Neural cell (in vitro differentiated cells): ENCODE results near the gene ANGPT4.

Experiments
- EP300 ChIP-seq: fragments of 450-650 bp; conservative IDR thresholded peaks from 2 replicates; pipeline ENCODE4 v1.6.1; 2014; ENCODE audit warnings: antibody characterized with exemption, mild to moderate bottlenecking, moderate library complexity; ENCODE audit not compliant: poor library complexity, severe bottlenecking
- EZH2 ChIP-seq: fragments of 200-600, 300-800 bp; shearing (Covaris generic), sonication (generic); IDR thresholded peaks from 2 replicates; pipeline ENCODE4 v1.6.1; 2014; ENCODE audit warnings: antibody characterized with exemption, low read length, borderline replicate concordance, mild to moderate bottlenecking; ENCODE audit not compliant: insufficient read depth, poor library complexity, severe bottlenecking
- MXI1 ChIP-seq: fragments of 450-650 bp; conservative IDR thresholded peaks from 2 replicates; pipeline ENCODE4 v1.6.1; 2014; ENCODE audit warnings: antibody characterized with exemption, mild to moderate bottlenecking; ENCODE audit not compliant: poor library complexity, severe bottlenecking
- POLR2AphosphoS5 ChIP-seq: IDR thresholded peaks from 2 replicates; pipeline ENCODE4 v1.6.1; 2012
- RAD21 ChIP-seq: fragments of 450-650 bp; conservative IDR thresholded peaks from 2 replicates; pipeline ENCODE4 v1.6.1; 2014; ENCODE audit warnings: antibody characterized with exemption, mild to moderate bottlenecking, moderate library complexity
- SMC3 ChIP-seq: fragments of 450-650 bp; conservative IDR thresholded peaks from 2 replicates; pipeline ENCODE4 v1.6.1; 2014; ENCODE audit warnings: antibody characterized with exemption, mild to moderate bottlenecking, moderate library complexity; ENCODE audit not compliant: poor library complexity
- TAF1 ChIP-seq: IDR thresholded peaks from 2 replicates; pipeline ENCODE4 v1.6.1; 2012; ENCODE audit warnings: low read depth
- TF ChIP-seq, protein P1 (sequence below): fragments of 450-650 bp; IDR thresholded peaks from 2 replicates; pipeline ENCODE4 v1.5.1; 2014; ENCODE audit warnings: antibody characterized with exemption, mild to moderate bottlenecking, moderate library complexity; ENCODE audit not compliant: poor library complexity, severe bottlenecking
- TF ChIP-seq, protein P2 (sequence below): IDR thresholded peaks from 2 replicates; pipeline ENCODE4 v1.6.1; 2012; ENCODE audit warnings: borderline replicate concordance

DNA sequence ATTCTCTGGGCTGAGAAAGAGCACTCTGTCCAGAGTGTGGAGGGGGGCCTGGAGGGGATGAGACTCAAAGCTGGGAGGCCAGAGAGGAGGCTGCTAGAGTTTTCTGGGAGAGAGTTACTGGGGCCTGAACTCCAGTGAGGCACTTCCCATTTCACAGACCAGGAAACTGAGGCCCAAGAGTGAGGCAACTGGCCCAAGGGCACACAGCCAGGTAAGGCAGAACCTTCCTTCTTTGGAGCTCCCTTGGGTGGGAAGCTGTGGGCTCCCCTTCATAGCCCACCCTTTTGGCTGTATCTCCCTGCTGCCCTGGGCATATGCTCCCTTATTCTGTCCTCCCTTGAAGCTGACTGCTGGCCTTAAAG is 34.4 kb downstream of the ANGPT4 start:
- TF ChIP-seq EZH2 (no peak), POLR2AphosphoS5 (no peak), EP300 (no peak), TAF1 (no peak), SMC3 (no peak), RAD21 (no peak), MXI1 (no peak)
- TF ChIP-seq, protein P1, sequence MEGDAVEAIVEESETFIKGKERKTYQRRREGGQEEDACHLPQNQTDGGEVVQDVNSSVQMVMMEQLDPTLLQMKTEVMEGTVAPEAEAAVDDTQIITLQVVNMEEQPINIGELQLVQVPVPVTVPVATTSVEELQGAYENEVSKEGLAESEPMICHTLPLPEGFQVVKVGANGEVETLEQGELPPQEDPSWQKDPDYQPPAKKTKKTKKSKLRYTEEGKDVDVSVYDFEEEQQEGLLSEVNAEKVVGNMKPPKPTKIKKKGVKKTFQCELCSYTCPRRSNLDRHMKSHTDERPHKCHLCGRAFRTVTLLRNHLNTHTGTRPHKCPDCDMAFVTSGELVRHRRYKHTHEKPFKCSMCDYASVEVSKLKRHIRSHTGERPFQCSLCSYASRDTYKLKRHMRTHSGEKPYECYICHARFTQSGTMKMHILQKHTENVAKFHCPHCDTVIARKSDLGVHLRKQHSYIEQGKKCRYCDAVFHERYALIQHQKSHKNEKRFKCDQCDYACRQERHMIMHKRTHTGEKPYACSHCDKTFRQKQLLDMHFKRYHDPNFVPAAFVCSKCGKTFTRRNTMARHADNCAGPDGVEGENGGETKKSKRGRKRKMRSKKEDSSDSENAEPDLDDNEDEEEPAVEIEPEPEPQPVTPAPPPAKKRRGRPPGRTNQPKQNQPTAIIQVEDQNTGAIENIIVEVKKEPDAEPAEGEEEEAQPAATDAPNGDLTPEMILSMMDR, result no peak
- TF ChIP-seq, protein P2, sequence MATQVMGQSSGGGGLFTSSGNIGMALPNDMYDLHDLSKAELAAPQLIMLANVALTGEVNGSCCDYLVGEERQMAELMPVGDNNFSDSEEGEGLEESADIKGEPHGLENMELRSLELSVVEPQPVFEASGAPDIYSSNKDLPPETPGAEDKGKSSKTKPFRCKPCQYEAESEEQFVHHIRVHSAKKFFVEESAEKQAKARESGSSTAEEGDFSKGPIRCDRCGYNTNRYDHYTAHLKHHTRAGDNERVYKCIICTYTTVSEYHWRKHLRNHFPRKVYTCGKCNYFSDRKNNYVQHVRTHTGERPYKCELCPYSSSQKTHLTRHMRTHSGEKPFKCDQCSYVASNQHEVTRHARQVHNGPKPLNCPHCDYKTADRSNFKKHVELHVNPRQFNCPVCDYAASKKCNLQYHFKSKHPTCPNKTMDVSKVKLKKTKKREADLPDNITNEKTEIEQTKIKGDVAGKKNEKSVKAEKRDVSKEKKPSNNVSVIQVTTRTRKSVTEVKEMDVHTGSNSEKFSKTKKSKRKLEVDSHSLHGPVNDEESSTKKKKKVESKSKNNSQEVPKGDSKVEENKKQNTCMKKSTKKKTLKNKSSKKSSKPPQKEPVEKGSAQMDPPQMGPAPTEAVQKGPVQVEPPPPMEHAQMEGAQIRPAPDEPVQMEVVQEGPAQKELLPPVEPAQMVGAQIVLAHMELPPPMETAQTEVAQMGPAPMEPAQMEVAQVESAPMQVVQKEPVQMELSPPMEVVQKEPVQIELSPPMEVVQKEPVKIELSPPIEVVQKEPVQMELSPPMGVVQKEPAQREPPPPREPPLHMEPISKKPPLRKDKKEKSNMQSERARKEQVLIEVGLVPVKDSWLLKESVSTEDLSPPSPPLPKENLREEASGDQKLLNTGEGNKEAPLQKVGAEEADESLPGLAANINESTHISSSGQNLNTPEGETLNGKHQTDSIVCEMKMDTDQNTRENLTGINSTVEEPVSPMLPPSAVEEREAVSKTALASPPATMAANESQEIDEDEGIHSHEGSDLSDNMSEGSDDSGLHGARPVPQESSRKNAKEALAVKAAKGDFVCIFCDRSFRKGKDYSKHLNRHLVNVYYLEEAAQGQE, result no peak
